K562 (cell line): ENCODE data around the gene G6PC3. TPM values are rescaled to one million over a fixed set of nuclear protein-coding genes. Genes with fewer than 3 reads are reported as not detected.

ENCODE experiments used
- ATF1 ChIP-seq, 2 experiments: fragments of 450-650 bp in 1 of 2; IDR thresholded peaks; 2 replicates each; pipeline ENCODE4 v1.6.1; 2016; ENCODE audit warnings: missing compliant biosample characterization in 1 of 2, missing genetic modification characterization in 1 of 2
- CHCHD3 ChIP-seq: fragments of 250-450 bp; sonication (Bioruptor Pico); IDR thresholded peaks from 2 replicates; pipeline ENCODE4 v2.1.2; 2022; ENCODE audit warnings: mild to moderate bottlenecking
- CHD1 ChIP-seq: fragments of 200-600 bp; sonication (generic); IDR thresholded peaks from one replicate; pipeline ENCODE4 v1.6.1; 2012; ENCODE audit warnings: mild to moderate bottlenecking, moderate library complexity, low read length, inconsistent platforms
- DDX20 ChIP-seq: fragments of 450-650 bp; IDR thresholded peaks from 2 replicates; pipeline ENCODE4 v1.6.1; 2016; ENCODE audit warnings: missing genetic modification characterization, low read depth, mild to moderate bottlenecking, missing compliant biosample characterization, moderate library complexity
- DPF2 ChIP-seq: fragments of 450-650 bp; IDR thresholded peaks from 2 replicates; pipeline ENCODE4 v1.6.1; 2016
- ESRRA ChIP-seq: fragments of 450-650 bp; IDR thresholded peaks from 2 replicates; pipeline ENCODE4 v1.6.1; 2014; ENCODE audit warnings: low read depth, mild to moderate bottlenecking, moderate library complexity, borderline replicate concordance
- FOXA1 ChIP-seq: fragments of 450-650 bp; IDR thresholded peaks from 2 replicates; pipeline ENCODE4 v1.6.1; 2016; ENCODE audit warnings: mild to moderate bottlenecking, borderline replicate concordance
- FOXM1 ChIP-seq, 2 experiments: fragments of 450-650 bp in 1 of 2; sonication (generic) in 1 of 2; formaldehyde crosslinking in 1 of 2; IDR thresholded peaks; 2 replicates each; pipeline versions ENCODE4 v1.6.1 to v1.9.0; 2017 to 2022; ENCODE audit warnings: low read depth in 2 of 2, mild to moderate bottlenecking in 2 of 2, missing genetic modification reagents in 1 of 2, moderate library complexity in 1 of 2
- GATAD2A ChIP-seq: fragments of 450-650 bp; IDR thresholded peaks from 2 replicates; pipeline ENCODE4 v1.6.1; 2017
- HNRNPL ChIP-seq: fragments of 200-400 bp; formaldehyde crosslinking; IDR thresholded peaks from 2 replicates; pipeline ENCODE4 v1.6.1; 2017; ENCODE audit warnings: low read depth, mild to moderate bottlenecking, low read length
- MAZ ChIP-seq, 2 experiments: fragments of 450-650 bp in 1 of 2; sonication (generic) in 1 of 2; formaldehyde crosslinking; IDR thresholded peaks in 1 of 2; conservative IDR thresholded peaks in 1 of 2; 2 replicates each; pipeline versions ENCODE4 v1.4.0 to v1.5.0; 2020; ENCODE audit warnings: mild to moderate bottlenecking in 1 of 2, missing genetic modification reagents in 1 of 2
- MYC ChIP-seq, 2 experiments: fragments of 250-450 bp in 1 of 2; sonication (Bioruptor Pico) in 1 of 2; IDR thresholded peaks; 2 replicates each; pipeline versions ENCODE4 v1.5.1 to v1.6.1; 2012 to 2021; ENCODE audit warnings: low read depth in 2 of 2, borderline replicate concordance in 1 of 2, improper control_type of control experiment in 1 of 2, low read length in 1 of 2, mild to moderate bottlenecking in 1 of 2, moderate library complexity in 1 of 2
- PML ChIP-seq: IDR thresholded peaks from 2 replicates; pipeline ENCODE4 v1.6.1; 2012; ENCODE audit warnings: low read length, inconsistent platforms
- SRSF9 ChIP-seq: fragments of 200-400 bp; formaldehyde crosslinking; IDR thresholded peaks from 2 replicates; pipeline ENCODE4 v1.6.1; 2017; ENCODE audit warnings: low read depth, low read length, borderline replicate concordance
- ZNF408 ChIP-seq: fragments of 250-450 bp; sonication (Bioruptor Pico); IDR thresholded peaks from 2 replicates; pipeline ENCODE4 v1.4.0; 2020; ENCODE audit warnings: low read depth, mild to moderate bottlenecking, moderate library complexity
- polyA plus RNA-seq, 8 experiments: library from polyadenylated mRNA; depleted of rRNA in 4 of 8; stranded (reverse) in 5 of 8; unstranded in 3 of 8; fragments of >200 nt; fragmentation: Nextera tagmentation in 2 of 8; fragmentation: Illumina TruSeq in 1 of 8; extraction: Ambion mirVana in 2 of 8; extraction: Trizol in 1 of 8; gene quantifications; 2 replicates each; pipeline versions ENCODE4 v1.2.1 to v1.2.3, GENCODE V29; 2011 to 2014; ENCODE audit warnings: inconsistent platforms in 1 of 8, missing spikeins in 1 of 8
- total RNA-seq, 7 experiments: library from RNA; depleted of rRNA in 6 of 7; stranded (reverse); fragments of >200 nt in 6 of 7; fragmentation: Illumina TruSeq in 2 of 7; extraction: Trizol in 2 of 7; gene quantifications; 2 replicates each; pipeline versions ENCODE4 v1.2.1 to v1.2.3, GENCODE V29; 2011 to 2021; ENCODE audit warnings: low replicate concordance in 1 of 7
- TF ChIP-seq, protein P1 (sequence below), 2 experiments: fragments of 450-650 bp; conservative IDR thresholded peaks; 2 replicates each; pipeline ENCODE4 v1.6.1; 2017; ENCODE audit warnings: mild to moderate bottlenecking in 2 of 2, moderate library complexity in 2 of 2
- TF ChIP-seq, protein P2 (sequence below): fragments of 250-450 bp; sonication (Bioruptor Pico); IDR thresholded peaks from 2 replicates; pipeline ENCODE4 v1.5.0; 2021; ENCODE audit warnings: mild to moderate bottlenecking, moderate library complexity
- TF ChIP-seq, protein P3 (sequence below), 2 experiments: fragments of 250-450 bp in 1 of 2; fragments of 450-650 bp in 1 of 2; sonication (Bioruptor Pico) in 1 of 2; IDR thresholded peaks; 2 replicates each; pipeline versions ENCODE4 v1.6.1 to v1.8.0; 2016 to 2021; ENCODE audit warnings: mild to moderate bottlenecking in 2 of 2, moderate library complexity in 2 of 2, missing compliant biosample characterization in 1 of 2, missing genetic modification characterization in 1 of 2

Gene G6PC3
- total and polyA plus RNA-seq, 9 of the 15 experiments (the other 6 are each of a cell fraction or from before 2014, with no cell fraction given) = 10.4 to 57.8 (median 31.1) TPM

DNA sequence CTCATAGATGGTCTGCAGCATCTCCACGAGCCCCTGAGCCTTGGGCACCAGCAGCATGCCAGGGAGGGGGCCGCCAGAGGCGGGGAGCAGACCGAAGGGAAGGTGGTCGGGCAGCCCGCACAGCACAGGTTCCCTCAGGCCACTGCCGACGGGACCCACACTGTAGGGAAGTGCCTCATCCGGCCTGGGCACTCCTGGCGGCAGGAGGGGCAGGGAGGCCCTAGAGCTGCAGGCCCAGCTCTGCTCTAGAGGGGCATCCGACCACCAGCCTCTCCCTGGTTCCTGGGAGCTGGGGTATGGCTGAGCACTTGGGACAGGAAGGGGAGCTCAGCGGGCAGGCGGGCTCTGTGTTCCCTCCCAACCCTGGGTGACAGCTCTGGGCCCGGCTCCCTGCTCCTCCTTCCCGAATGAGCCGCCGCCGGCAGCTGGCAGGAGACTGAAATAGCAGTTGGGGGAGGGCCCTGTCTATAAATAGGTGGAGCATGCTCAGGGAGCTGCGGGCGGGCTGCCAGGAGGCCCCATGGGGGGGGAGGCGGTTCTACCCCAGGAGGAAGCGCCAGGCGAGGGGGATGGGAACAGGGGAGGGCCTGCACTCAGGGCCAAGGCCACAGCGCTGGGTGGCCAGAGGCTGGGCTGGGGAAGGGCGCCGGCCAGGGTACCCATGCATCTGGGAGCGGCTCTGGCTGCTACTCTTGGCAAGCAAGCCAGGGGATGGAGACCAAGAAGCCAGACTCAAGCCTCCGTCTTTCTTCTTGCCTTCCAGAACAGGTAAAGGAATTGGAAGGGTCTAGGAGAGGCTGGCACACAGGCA, 40.5 kb downstream of the G6PC3 start (continued):
- TF ChIP-seq, protein P1, sequence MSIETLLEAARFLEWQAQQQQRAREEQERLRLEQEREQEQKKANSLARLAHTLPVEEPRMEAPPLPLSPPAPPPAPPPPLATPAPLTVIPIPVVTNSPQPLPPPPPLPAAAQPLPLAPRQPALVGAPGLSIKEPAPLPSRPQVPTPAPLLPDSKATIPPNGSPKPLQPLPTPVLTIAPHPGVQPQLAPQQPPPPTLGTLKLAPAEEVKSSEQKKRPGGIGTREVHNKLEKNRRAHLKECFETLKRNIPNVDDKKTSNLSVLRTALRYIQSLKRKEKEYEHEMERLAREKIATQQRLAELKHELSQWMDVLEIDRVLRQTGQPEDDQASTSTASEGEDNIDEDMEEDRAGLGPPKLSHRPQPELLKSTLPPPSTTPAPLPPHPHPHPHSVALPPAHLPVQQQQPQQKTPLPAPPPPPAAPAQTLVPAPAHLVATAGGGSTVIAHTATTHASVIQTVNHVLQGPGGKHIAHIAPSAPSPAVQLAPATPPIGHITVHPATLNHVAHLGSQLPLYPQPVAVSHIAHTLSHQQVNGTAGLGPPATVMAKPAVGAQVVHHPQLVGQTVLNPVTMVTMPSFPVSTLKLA (conservative IDR thresholded peaks at IDR 0.05) = peak in 1 of 2 experiments; percentile 68; a peak in 2 of 4 replicates
- TF ChIP-seq DPF2 = no peak; the same call in none of the 2 replicates
- TF ChIP-seq CHD1 = no peak
- TF ChIP-seq PML = no peak
- no peak for TF ChIP-seq ZNF408 (CRISPR knock-in tag)
- no peak; the same call in 1 of the 2 replicates for TF ChIP-seq GATAD2A
- no peak for TF ChIP-seq SRSF9
- TF ChIP-seq CHCHD3 (CRISPR knock-in tag) = no peak
- no peak for TF ChIP-seq ESRRA
- TF ChIP-seq, protein P2, sequence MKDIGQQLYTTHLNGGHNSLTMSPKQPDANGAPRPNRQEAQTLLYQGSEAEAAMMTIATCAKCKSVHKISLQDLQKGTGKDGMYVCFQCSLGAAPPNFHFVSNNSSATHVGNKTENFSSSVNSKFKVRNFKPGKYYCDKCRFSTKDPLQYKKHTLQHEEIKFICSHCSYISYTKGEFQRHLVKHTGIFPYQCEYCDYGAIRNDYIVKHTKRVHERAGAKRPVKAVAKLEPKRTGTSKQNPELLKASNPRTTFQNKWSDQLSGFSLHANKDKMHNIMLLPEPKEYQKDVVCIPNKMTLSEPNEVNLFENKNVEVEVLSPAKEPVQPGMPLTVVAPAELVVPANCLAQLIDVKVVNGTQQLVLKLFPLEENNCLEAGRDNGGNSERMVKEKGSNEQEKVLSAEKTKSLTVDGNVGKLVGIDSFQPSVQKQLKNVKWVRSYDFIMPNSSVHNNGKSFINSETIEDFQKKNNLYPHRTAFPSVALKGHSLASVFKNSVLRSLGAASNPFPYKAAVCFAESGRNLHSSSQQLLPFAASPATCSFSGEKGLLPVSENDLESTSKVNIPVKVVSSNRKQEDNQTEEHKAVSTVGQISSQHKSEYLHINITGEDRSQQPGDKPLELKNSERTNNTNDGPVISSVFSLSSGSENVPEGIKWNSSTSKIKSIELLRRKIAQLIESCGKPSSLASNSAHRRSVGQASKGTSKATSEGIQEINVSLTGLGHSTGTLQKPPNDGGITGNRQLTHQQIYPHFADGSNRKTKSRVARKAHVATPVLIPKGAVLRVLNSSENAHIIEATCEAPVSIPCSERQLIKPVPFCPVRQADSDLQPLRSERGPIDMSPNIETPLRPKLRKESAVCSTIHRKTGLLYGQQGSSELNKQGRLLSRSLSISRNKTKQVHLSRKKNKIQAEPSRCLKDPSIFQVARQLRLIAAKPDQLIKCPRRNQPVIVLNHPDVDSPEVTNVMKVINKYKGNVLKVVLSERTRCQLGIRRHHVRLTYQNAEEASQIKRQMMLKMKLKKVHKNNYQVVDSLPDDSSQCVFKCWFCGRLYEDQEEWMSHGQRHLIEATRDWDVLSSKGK (CRISPR knock-in tag) = no peak
- TF ChIP-seq MYC (IDR thresholded peaks at IDR 0.05; ENCODE audit: low read depth, low read length) = peak; percentile 71
- TF ChIP-seq MYC (CRISPR knock-in tag; IDR thresholded peaks at IDR 0.05; ENCODE audit: borderline replicate concordance, low read depth) = no peak
- no peak for TF ChIP-seq FOXM1 (IDR thresholded peaks at IDR 0.05; ENCODE audit: low read depth)
- TF ChIP-seq FOXM1 (CRISPR knock-in tag; IDR thresholded peaks at IDR 0.05; ENCODE audit: low read depth) = no peak
- 0 out of 2 replicates have a peak, but pooled peaks have one; percentile 16 for TF ChIP-seq HNRNPL
- no peak for TF ChIP-seq ATF1 (CRISPR knock-in tag; IDR thresholded peaks at IDR 0.05)
- no peak for TF ChIP-seq ATF1 (tag; IDR thresholded peaks at IDR 0.05)
- TF ChIP-seq FOXA1 = no peak
- TF ChIP-seq, protein P3, sequence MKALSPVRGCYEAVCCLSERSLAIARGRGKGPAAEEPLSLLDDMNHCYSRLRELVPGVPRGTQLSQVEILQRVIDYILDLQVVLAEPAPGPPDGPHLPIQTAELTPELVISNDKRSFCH (CRISPR knock-in tag; IDR thresholded peaks at IDR 0.05) = no peak
- TF ChIP-seq, protein P3 (tag; IDR thresholded peaks at IDR 0.05) = no peak
- peak; percentile 56 to 66 for TF ChIP-seq MAZ (CRISPR knock-in tag; conservative IDR thresholded peaks at IDR 0.05 in 1 of 2, IDR thresholded peaks at IDR 0.05 in 1 of 2)
- TF ChIP-seq DDX20 (tag) = no peak
